AG09319 (cell line): ENCODE measurements around the gene TERT.

Experiments used
- DNase-seq: peaks from one replicate; pipeline ENCODE4 v3.0.0-alpha.2; 2010; ENCODE audit warnings: low read depth; ENCODE audit errors: extremely low read depth
- CTCF ChIP-seq: IDR thresholded peaks from 2 replicates; pipeline ENCODE4 v1.5.1; 2011; ENCODE audit warnings: low read depth, mild to moderate bottlenecking, inconsistent platforms, low read length, moderate library complexity

TERT gene

GRCh38 chr5:1222147-1222546 lies 72.7 kb downstream of the TERT start:
- no peak for TF ChIP-seq CTCF
- DNase-seq, result no peak

- DNase-seq, result no peak
- TF ChIP-seq CTCF, result no peak
Measured at GRCh38 chr5:1221721-1222120, 73.1 kb downstream of the TERT start.

- TF ChIP-seq CTCF, result no peak
Measured at GRCh38 chr5:1220831-1221230, 74.0 kb downstream of the TERT start.

GRCh38 chr5:1220351-1220750 lies 74.5 kb downstream of the TERT start:
- no peak for TF ChIP-seq CTCF
- DNase-seq, result no peak

More at GRCh38 chr5:1220831-1221230, 74.0 kb downstream of the TERT start:
- DNase-seq, result no peak

- TF ChIP-seq CTCF, result no peak
- DNase-seq, result no peak
Measured at GRCh38 chr5:1219768-1220100, 75.1 kb downstream of the TERT start.

- TF ChIP-seq CTCF, result no peak
- no peak for DNase-seq
Measured at GRCh38 chr5:1219098-1219767, 75.6 kb downstream of the TERT start.

GRCh38 chr5:1218351-1219080 lies 76.4 kb downstream of the TERT start:
- DNase-seq, result no peak
- TF ChIP-seq CTCF, result no peak
